Endodermal cell (in vitro differentiated cells): Measurements from ENCODE around the gene MADD. TPM values are rescaled to one million over a fixed set of nuclear protein-coding genes. Genes with fewer than 3 reads are reported as not detected.

Experiments used
- DNase-seq: peaks from one replicate; pipeline ENCODE4 v3.0.0-alpha.2; 2017
- H3K27ac ChIP-seq: 2 replicates; pipeline ENCODE4 v1.5.1; 2013; ENCODE audit warnings: mild to moderate bottlenecking, low read depth, low read length, moderate library complexity
- H3K27me3 ChIP-seq: 2 replicates; pipeline ENCODE4 v1.6.1; 2013; ENCODE audit warnings: mild to moderate bottlenecking, low read length, moderate library complexity; ENCODE audit not compliant: insufficient read depth, control insufficient read depth, poor library complexity, severe bottlenecking
- H3K36me3 ChIP-seq: 2 replicates; pipeline ENCODE4 v1.7.0; 2013; ENCODE audit warnings: mild to moderate bottlenecking, low read length, moderate library complexity; ENCODE audit not compliant: control insufficient read depth, insufficient read depth
- H3K4me1 ChIP-seq: one replicate; pipeline ENCODE4 v1.7.0; 2013; ENCODE audit warnings: low read length; ENCODE audit not compliant: control insufficient read depth, insufficient read depth
- H3K4me3 ChIP-seq: 2 replicates; pipeline ENCODE4 v1.5.1; 2013; ENCODE audit warnings: mild to moderate bottlenecking, low read length, moderate library complexity
- H3K9ac ChIP-seq: 2 replicates; pipeline ENCODE4 v1.6.1; 2013; ENCODE audit warnings: mild to moderate bottlenecking, low read length, moderate library complexity; ENCODE audit not compliant: poor library complexity, severe bottlenecking; ENCODE audit errors: extremely low read depth
- H3K9me3 ChIP-seq: 2 replicates; pipeline ENCODE4 v1.6.1; 2013; ENCODE audit warnings: mild to moderate bottlenecking, low read length, moderate library complexity; ENCODE audit not compliant: control insufficient read depth
- H3K27ac Mint-ChIP-seq: 2 replicates; pipeline ENCODE4 v1.8.0; 2020; ENCODE audit warnings: mixed read lengths
- H3K27me3 Mint-ChIP-seq: 2 replicates; pipeline ENCODE4 v1.8.0; 2021; ENCODE audit warnings: mild to moderate bottlenecking, mixed read lengths; ENCODE audit not compliant: insufficient read depth
- H3K36me3 Mint-ChIP-seq: 2 replicates; pipeline ENCODE4 v1.8.0; 2020; ENCODE audit warnings: low read depth, mixed read lengths
- H3K4me1 Mint-ChIP-seq: 2 replicates; pipeline ENCODE4 v1.8.0; 2020; ENCODE audit warnings: mixed read lengths
- H3K4me3 Mint-ChIP-seq: 2 replicates; pipeline ENCODE4 v1.8.0; 2020; ENCODE audit warnings: mild to moderate bottlenecking, moderate library complexity, mixed read lengths
- H3K9me3 Mint-ChIP-seq: 2 replicates; pipeline ENCODE4 v1.8.0; 2020; ENCODE audit warnings: mild to moderate bottlenecking, mixed read lengths
- WGBS, 2 experiments: methylation state at CpG; one replicate each; pipeline versions ENCODE4 v1.1.5 to v1.1.7; 2013; ENCODE audit warnings: missing lambda C conversion rate in 2 of 2, mixed read lengths in 1 of 2; ENCODE audit not compliant: insufficient coverage in 1 of 2, insufficient read length in 1 of 2; 5-methylcytosine and 5-hydroxymethylcytosine counted together
- total RNA-seq, 2 donors: library from RNA; stranded (reverse); fragmentation: NEBNext Ultra II Directional in 1 of 2; extraction: Animal tissue kit (Norgen Biotek cat#: 25700) in 1 of 2; gene quantifications; 2 replicates in 1 of 2; 3 replicates in 1 of 2; pipeline ENCODE4 v1.2.1, GENCODE V29; 2021
- TF ChIP-seq, protein P1 (sequence below): fragments of 200-600 bp; sonication (generic); conservative IDR thresholded peaks from 2 replicates; pipeline ENCODE4 v1.5.0; 2021; ENCODE audit warnings: antibody characterized with exemption, mild to moderate bottlenecking

MADD gene
- total RNA-seq, 2 donors from 2014 or later, result 30.2 to 36.0 TPM

DNA sequence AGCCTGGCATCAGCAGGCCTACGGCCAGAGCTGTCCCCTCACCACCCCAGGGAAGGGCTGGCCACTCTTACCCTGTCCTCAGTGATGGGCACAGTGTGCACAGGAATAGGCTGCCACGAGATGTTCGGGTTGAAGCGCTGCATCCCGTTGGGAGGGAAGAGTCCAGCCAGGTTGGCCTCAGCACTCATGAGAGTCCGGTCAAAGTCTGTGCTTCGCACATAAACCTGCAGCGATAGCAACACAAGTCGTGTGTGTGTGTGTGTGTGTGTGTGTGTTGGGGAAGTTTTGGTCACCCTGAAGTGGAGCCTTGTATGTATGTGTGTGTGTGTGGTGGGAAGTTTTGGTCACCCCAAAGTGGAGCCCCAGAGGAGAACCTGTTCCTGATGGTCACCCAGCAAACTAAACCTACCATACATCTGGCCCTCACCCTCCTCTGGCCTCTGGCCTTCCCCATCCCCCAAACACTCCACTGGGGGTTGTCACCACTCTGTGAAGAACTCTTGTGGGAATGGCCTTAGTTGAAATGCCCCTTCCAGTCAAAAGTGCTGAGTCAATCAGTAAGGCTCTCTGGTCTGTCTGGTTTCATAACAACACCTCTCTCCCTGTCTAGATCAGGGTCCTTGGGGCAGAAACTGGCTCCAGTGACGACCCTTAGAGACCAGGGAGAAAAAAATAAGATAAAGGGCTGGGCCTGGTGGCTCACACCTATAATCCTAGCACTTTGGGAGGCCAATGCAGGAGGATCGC is 24.1 kb upstream of the MADD start:
- Mint-ChIP-seq H3K36me3 (peaks cover 53% of the 10 kb centered on the region), H3K4me3 (no peak overlapping the region), H3K4me1 (peaks cover 6% of the 10 kb centered on the region), H3K9me3 (no peaks in the 10 kb centered on the region), H3K27me3 (no peaks in the 10 kb centered on the region), H3K27ac (no peak overlapping the region)
- TF ChIP-seq, protein P1, sequence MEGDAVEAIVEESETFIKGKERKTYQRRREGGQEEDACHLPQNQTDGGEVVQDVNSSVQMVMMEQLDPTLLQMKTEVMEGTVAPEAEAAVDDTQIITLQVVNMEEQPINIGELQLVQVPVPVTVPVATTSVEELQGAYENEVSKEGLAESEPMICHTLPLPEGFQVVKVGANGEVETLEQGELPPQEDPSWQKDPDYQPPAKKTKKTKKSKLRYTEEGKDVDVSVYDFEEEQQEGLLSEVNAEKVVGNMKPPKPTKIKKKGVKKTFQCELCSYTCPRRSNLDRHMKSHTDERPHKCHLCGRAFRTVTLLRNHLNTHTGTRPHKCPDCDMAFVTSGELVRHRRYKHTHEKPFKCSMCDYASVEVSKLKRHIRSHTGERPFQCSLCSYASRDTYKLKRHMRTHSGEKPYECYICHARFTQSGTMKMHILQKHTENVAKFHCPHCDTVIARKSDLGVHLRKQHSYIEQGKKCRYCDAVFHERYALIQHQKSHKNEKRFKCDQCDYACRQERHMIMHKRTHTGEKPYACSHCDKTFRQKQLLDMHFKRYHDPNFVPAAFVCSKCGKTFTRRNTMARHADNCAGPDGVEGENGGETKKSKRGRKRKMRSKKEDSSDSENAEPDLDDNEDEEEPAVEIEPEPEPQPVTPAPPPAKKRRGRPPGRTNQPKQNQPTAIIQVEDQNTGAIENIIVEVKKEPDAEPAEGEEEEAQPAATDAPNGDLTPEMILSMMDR, result no peak
- Histone ChIP-seq H3K9me3 (no peaks in the 10 kb centered on the region), H3K27ac (no peak overlapping the region), H3K9ac (no peak overlapping the region), H3K4me1 (peaks cover 2% of the 10 kb centered on the region), H3K27me3 (no peaks in the 10 kb centered on the region), H3K4me3 (no peak overlapping the region), H3K36me3 (peaks cover 42% of the 10 kb centered on the region)
- WGBS, 2 experiments, result 89 to 100% methylated on average over 6 to 11 of the region's 11 CpGs
- no peak for DNase-seq

DNA sequence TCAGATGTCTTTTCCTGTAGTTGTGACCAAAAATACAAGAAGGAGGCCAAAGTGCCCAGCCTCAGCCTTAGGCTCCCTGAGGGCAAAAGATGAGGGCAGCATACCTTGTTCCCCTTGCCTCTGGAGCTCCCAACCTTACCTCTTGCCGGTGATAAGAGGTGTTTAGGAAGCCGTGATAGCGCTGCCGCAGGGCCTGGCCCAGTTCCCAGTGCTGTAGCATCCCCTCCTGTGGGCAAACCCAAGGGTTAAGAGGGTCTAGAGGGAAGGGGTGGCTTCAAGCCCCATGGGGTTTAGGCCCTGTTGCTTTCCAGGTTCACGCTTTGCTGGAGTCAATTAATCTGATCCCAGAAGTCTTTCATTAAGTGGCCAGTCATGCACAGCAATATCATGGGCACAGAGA is 22.4 kb upstream of the MADD start:
- Mint-ChIP-seq H3K4me3 (peak overlapping the region; percentile 89), H3K4me1 (peaks cover 6% of the 10 kb centered on the region), H3K36me3 (peaks cover 44% of the 10 kb centered on the region), H3K27ac (no peak overlapping the region), H3K27me3 (no peaks in the 10 kb centered on the region), H3K9me3 (no peaks in the 10 kb centered on the region)
- H3K9ac ChIP-seq, result no peak overlapping the region
- peaks cover 2% of the 10 kb centered on the region for H3K4me1 ChIP-seq
- peak overlapping the region; percentile 94 for H3K4me3 ChIP-seq
- H3K9me3 ChIP-seq, result no peaks in the 10 kb centered on the region
- no peak overlapping the region for H3K27ac ChIP-seq
- TF ChIP-seq, protein P1, result no peak
- H3K36me3 ChIP-seq, result peaks cover 28% of the 10 kb centered on the region
- H3K27me3 ChIP-seq, result no peaks in the 10 kb centered on the region
- DNase-seq, result no peak
- 94% methylated on average over 3 to 5 of the region's 5 CpGs for WGBS, 2 experiments

DNA sequence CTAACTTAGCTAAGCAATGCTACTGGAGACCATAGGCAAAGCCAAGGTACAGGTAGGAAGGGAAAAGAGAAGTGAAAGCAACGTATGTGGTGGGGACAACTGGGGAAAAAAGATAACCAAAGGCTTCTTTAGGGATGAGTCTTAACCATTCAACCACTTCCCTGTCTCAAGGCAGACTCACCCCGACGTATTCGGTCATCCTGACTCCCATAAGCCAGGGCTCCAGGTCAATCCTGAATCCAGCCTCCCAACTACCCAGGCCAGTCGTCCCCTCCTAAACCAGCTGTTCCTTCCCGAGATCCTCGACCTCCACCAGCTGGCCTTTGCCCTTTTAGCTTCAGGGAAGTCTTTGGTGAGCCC is 21.6 kb upstream of the MADD start:
- Histone ChIP-seq H3K27me3 (no peaks in the 10 kb centered on the region), H3K9me3 (no peaks in the 10 kb centered on the region), H3K4me1 (peaks cover 2% of the 10 kb centered on the region), H3K4me3 (peak overlapping the region; percentile 94), H3K9ac (peak overlapping the region; percentile 92), H3K27ac (peak overlapping the region; percentile 93), H3K36me3 (peaks cover 27% of the 10 kb centered on the region)
- Mint-ChIP-seq H3K4me1 (peaks cover 8% of the 10 kb centered on the region), H3K36me3 (peaks cover 37% of the 10 kb centered on the region), H3K27ac (peak overlapping the region; percentile 100), H3K27me3 (no peaks in the 10 kb centered on the region), H3K9me3 (no peaks in the 10 kb centered on the region), H3K4me3 (peak overlapping the region; percentile 89)
- 3 to 5% methylated on average over 5 to 7 of the region's 7 CpGs for WGBS, 2 experiments
- DNase-seq, result no peak
- TF ChIP-seq, protein P1, result no peak
